H9 (cell line): ENCODE results near the gene CAMTA2. TPM values are rescaled to one million over a fixed set of nuclear protein-coding genes. Genes with fewer than 3 reads are reported as not detected.

Experiments used
- DNase-seq: peaks from one replicate; pipeline ENCODE4 v3.0.0-alpha.2; 2017
- H2AFZ ChIP-seq: one replicate; pipeline ENCODE4 v1.6.1; 2013; ENCODE audit warnings: mild to moderate bottlenecking, low read length, control low read depth, moderate library complexity
- H2AK5ac ChIP-seq: 2 replicates; pipeline ENCODE4 v1.6.1; 2013; ENCODE audit warnings: low read length, control low read depth, mixed read lengths; ENCODE audit not compliant: insufficient read length
- H2BK120ac ChIP-seq: one replicate; pipeline ENCODE4 v1.6.1; 2013; ENCODE audit warnings: low read depth, mild to moderate bottlenecking, low read length, control low read depth, inconsistent platforms; ENCODE audit not compliant: poor library complexity, severe bottlenecking
- H2BK12ac ChIP-seq: 2 replicates; pipeline ENCODE4 v1.6.1; 2013; ENCODE audit warnings: low read length, control low read depth, mixed read lengths, low read depth; ENCODE audit not compliant: insufficient read length
- H2BK15ac ChIP-seq: 2 replicates; pipeline ENCODE4 v1.6.1; 2013; ENCODE audit warnings: low read depth, low read length, control low read depth
- H2BK20ac ChIP-seq: one replicate; pipeline ENCODE4 v1.6.1; 2013; ENCODE audit warnings: low read depth, mild to moderate bottlenecking, low read length, control low read depth, inconsistent platforms; ENCODE audit not compliant: poor library complexity, severe bottlenecking
- H2BK5ac ChIP-seq: 2 replicates; pipeline ENCODE4 v1.6.1; 2013; ENCODE audit warnings: low read length, control low read depth, mixed read lengths; ENCODE audit not compliant: insufficient read length
- H3K14ac ChIP-seq: 2 replicates; pipeline ENCODE4 v1.6.1; 2013; ENCODE audit warnings: low read length, control low read depth; ENCODE audit not compliant: insufficient read depth
- H3K18ac ChIP-seq: 2 replicates; pipeline ENCODE4 v1.6.1; 2013; ENCODE audit warnings: low read depth, mild to moderate bottlenecking, mixed read lengths, low read length, control low read depth; ENCODE audit not compliant: insufficient read length
- H3K23ac ChIP-seq: 2 replicates; pipeline ENCODE4 v1.6.1; 2013; ENCODE audit warnings: low read length, control low read depth, mixed read lengths, low read depth; ENCODE audit not compliant: insufficient read length
- H3K23me2 ChIP-seq: 2 replicates; pipeline ENCODE4 v1.6.1; 2013; ENCODE audit warnings: low read depth, mild to moderate bottlenecking, mixed read lengths, low read length, control low read depth; ENCODE audit not compliant: insufficient read length, poor library complexity, severe bottlenecking
- H3K27ac ChIP-seq: 2 replicates; pipeline ENCODE4 v1.5.1; 2013; ENCODE audit warnings: low read length, control low read depth, mixed read lengths, low read depth; ENCODE audit not compliant: insufficient read length
- H3K27me3 ChIP-seq: 2 replicates; pipeline ENCODE4 v1.6.1; 2013; ENCODE audit warnings: low read length, control low read depth, inconsistent platforms; ENCODE audit not compliant: insufficient read depth
- H3K4ac ChIP-seq: 2 replicates; pipeline ENCODE4 v1.6.1; 2013; ENCODE audit warnings: low read depth, mild to moderate bottlenecking, control low read depth, inconsistent platforms, low read length, moderate library complexity
- H3K4me1 ChIP-seq: 2 replicates; pipeline ENCODE4 v1.6.1; 2013; ENCODE audit warnings: low read length, control low read depth, inconsistent platforms; ENCODE audit not compliant: insufficient read depth
- H3K4me2 ChIP-seq: 2 replicates; pipeline ENCODE4 v1.6.1; 2013; ENCODE audit warnings: low read length, control low read depth, mixed read lengths; ENCODE audit not compliant: insufficient read length, insufficient read depth
- H3K56ac ChIP-seq: 2 replicates; pipeline ENCODE4 v1.6.1; 2013; ENCODE audit warnings: low read depth, mild to moderate bottlenecking, mixed read lengths, low read length, control low read depth; ENCODE audit not compliant: insufficient read length
- H3K79me1 ChIP-seq: 2 replicates; pipeline ENCODE4 v1.6.1; 2013; ENCODE audit warnings: low read depth, mild to moderate bottlenecking, moderate library complexity, low read length, control low read depth, inconsistent platforms; ENCODE audit not compliant: insufficient read depth, poor library complexity, severe bottlenecking
- H3K79me2 ChIP-seq: 2 replicates; pipeline ENCODE4 v1.6.1; 2013; ENCODE audit warnings: low read length, control low read depth, inconsistent platforms; ENCODE audit not compliant: insufficient read depth
- H3K9ac ChIP-seq: 2 replicates; pipeline ENCODE4 v1.6.1; 2013; ENCODE audit warnings: low read length, control low read depth, mixed read lengths; ENCODE audit not compliant: insufficient read length; ENCODE audit errors: extremely low read depth
- H3K9me3 ChIP-seq: one replicate; pipeline ENCODE4 v1.6.1; 2013; ENCODE audit warnings: low read depth, low read length, inconsistent platforms; ENCODE audit not compliant: control insufficient read depth
- H3T11ph ChIP-seq: one replicate; pipeline ENCODE4 v1.6.1; 2013; ENCODE audit warnings: mild to moderate bottlenecking, low read length, control low read depth, inconsistent platforms
- H4K20me1 ChIP-seq: one replicate; pipeline ENCODE4 v1.6.1; 2013; ENCODE audit not compliant: control insufficient read depth, insufficient read length, insufficient read depth
- H4K5ac ChIP-seq: 2 replicates; pipeline ENCODE4 v1.6.1; 2013; ENCODE audit warnings: low read depth, mild to moderate bottlenecking, mixed read lengths, low read length, control low read depth; ENCODE audit not compliant: insufficient read length
- H4K8ac ChIP-seq: replicated peaks from 2 replicates; pipeline ENCODE4 v1.6.1; 2013; ENCODE audit warnings: low read length, control low read depth, mixed read lengths, low read depth; ENCODE audit not compliant: insufficient read length
- H4K91ac ChIP-seq: 2 replicates; pipeline ENCODE4 v1.6.1; 2013; ENCODE audit warnings: low read depth, mild to moderate bottlenecking, moderate library complexity, mixed read lengths, low read length, control low read depth; ENCODE audit not compliant: insufficient read length
- H3K27ac Mint-ChIP-seq, 3 experiments: 2 replicates in 2 of 3; 3 replicates in 1 of 3; pipeline ENCODE4 v1.8.0; 2020 to 2021; ENCODE audit warnings: mixed read lengths in 3 of 3, mild to moderate bottlenecking in 1 of 3, moderate library complexity in 1 of 3
- H3K27me3 Mint-ChIP-seq: 2 replicates; pipeline ENCODE4 v1.8.0; 2021; ENCODE audit warnings: low read depth, mild to moderate bottlenecking, moderate library complexity, mixed read lengths
- H3K36me3 Mint-ChIP-seq, 3 experiments: 2 replicates in 2 of 3; 3 replicates in 1 of 3; pipeline ENCODE4 v1.8.0; 2020 to 2021; ENCODE audit warnings: low read depth in 3 of 3, mixed read lengths in 3 of 3; ENCODE audit not compliant: insufficient read depth in 1 of 3
- H3K4me1 Mint-ChIP-seq, 2 experiments: 2 replicates each; pipeline ENCODE4 v1.8.0; 2020; ENCODE audit warnings: mixed read lengths in 2 of 2
- H3K4me3 Mint-ChIP-seq, 2 experiments: 2 replicates in 1 of 2; 3 replicates in 1 of 2; pipeline ENCODE4 v1.8.0; 2020 to 2021; ENCODE audit warnings: mild to moderate bottlenecking in 2 of 2, mixed read lengths in 2 of 2, moderate library complexity in 1 of 2
- H3K9me3 Mint-ChIP-seq, 2 experiments: 2 replicates in 1 of 2; 3 replicates in 1 of 2; pipeline ENCODE4 v1.8.0; 2020; ENCODE audit warnings: mild to moderate bottlenecking in 2 of 2, mixed read lengths in 2 of 2, moderate library complexity in 1 of 2
- CTCF ChIP-seq: fragments of 200-600 bp; sonication (generic); conservative IDR thresholded peaks from 3 replicates; pipeline ENCODE4 v1.8.0; 2021; ENCODE audit warnings: antibody characterized with exemption, mild to moderate bottlenecking
- WGBS: extraction: QIAGEN DNeasy Blood & Tissue Kit; methylation state at CpG from one replicate; pipeline ENCODE4 v1.1.7; 2013; ENCODE audit warnings: missing lambda C conversion rate, low lambda C conversion rate, mixed read lengths; ENCODE audit not compliant: insufficient read length; ENCODE audit errors: extremely low coverage; 5-methylcytosine and 5-hydroxymethylcytosine counted together
- total RNA-seq: library from RNA; stranded (reverse); gene quantifications from 2 replicates; pipeline ENCODE4 v1.2.1, GENCODE V29; 2021

The CAMTA2 gene
- total RNA-seq, 1 experiment from 2014 or later = 15.6 TPM

GRCh38 chr17:4986403-4986802, 1.1 kb downstream of the CAMTA2 start:
- H4K8ac ChIP-seq = no peak overlapping the region
- TF ChIP-seq CTCF = no peak
- H3T11ph ChIP-seq = no peak overlapping the region
- no peak overlapping the region for H3K18ac ChIP-seq
- H3K9ac ChIP-seq = no peak overlapping the region
- no peak overlapping the region for H2BK5ac ChIP-seq
- H3K27me3 Mint-ChIP-seq = peaks cover 64% of the 10 kb centered on the region
- peak overlapping the region; percentile 79 to 87 for H3K4me3 Mint-ChIP-seq
- no peak overlapping the region for H2BK12ac ChIP-seq
- H3K4me2 ChIP-seq = peak overlapping the region; percentile 76
- H2AK5ac ChIP-seq = no peak overlapping the region
- no peak overlapping the region for H2BK15ac ChIP-seq
- H3K56ac ChIP-seq = no peak overlapping the region
- no peaks in the 10 kb centered on the region for H3K79me1 ChIP-seq
- no peaks in the 10 kb centered on the region for H3K9me3 Mint-ChIP-seq
- peaks cover 0 to 9% (median 4%) of the 10 kb centered on the region in 3 experiments; a peak in 4 of 7 replicates for H3K36me3 Mint-ChIP-seq
- H4K91ac ChIP-seq = no peak overlapping the region
- H3K27me3 ChIP-seq = peaks cover 1% of the 10 kb centered on the region; the same call in 1 of the 2 replicates
- no peak overlapping the region for H2BK120ac ChIP-seq
- no peak overlapping the region for H3K23ac ChIP-seq
- H2AFZ ChIP-seq = no peak overlapping the region
- peaks cover 14% of the 10 kb centered on the region for H3K23me2 ChIP-seq
- no peak overlapping the region for H4K5ac ChIP-seq
- H3K4ac ChIP-seq = no peak overlapping the region
- no CpG with 5 or more reads among the region's 5 CpGs for WGBS
- no peak overlapping the region for H3K14ac ChIP-seq
- no peaks in the 10 kb centered on the region for H3K4me1 ChIP-seq
- H3K4me1 Mint-ChIP-seq = peaks cover 20 to 22% of the 10 kb centered on the region in 2 experiments
- H3K9me3 ChIP-seq = no peaks in the 10 kb centered on the region
- H4K20me1 ChIP-seq = no peaks in the 10 kb centered on the region
- no peaks in the 10 kb centered on the region for H3K79me2 ChIP-seq
- H3K27ac ChIP-seq = no peak overlapping the region
- H3K27ac Mint-ChIP-seq = no peak overlapping the region
- no peak for DNase-seq
- no peak overlapping the region for H2BK20ac ChIP-seq
